ENCODE results near the gene TMEM62. TPM values are rescaled to one million over a fixed set of nuclear protein-coding genes. Genes with fewer than 3 reads are reported as not detected.
"Not testable (repeated sequence)": the region's sequence is repeated elsewhere in the genome, so short reads cannot be mapped to it uniquely, and the experiment has no call there.

Gene TMEM62
- total RNA-seq, 4 donors from 2014 or later = 43.3 to 87.5 (median 57.0) TPM

GRCh38 chr15:43193710-43194109, 60.3 kb downstream of the TMEM62 start:
- no peak for TF ChIP-seq POLR2A (IDR thresholded peaks at IDR 0.05)
- TF ChIP-seq CTCF (IDR thresholded peaks at IDR 0.05) = no peak
- DNase-seq = no peak
- Histone ChIP-seq H3K27me3 (no peaks in the 10 kb centered on the region), H3K27ac (no peak overlapping the region), H3K36me3 (peaks cover 0 to 86% (median 0%) of the 10 kb centered on the region in 3 donors), H3K9me3 (no peaks in the 10 kb centered on the region), H3K4me3 (no peak overlapping the region), H3K4me1 (no peaks in the 10 kb centered on the region)

GRCh38 chr15:43194795-43195194, 61.4 kb downstream of the TMEM62 start:
- Histone ChIP-seq H3K4me1 (no peaks in the 10 kb centered on the region), H3K9me3 (no peaks in the 10 kb centered on the region), H3K36me3 (peaks cover 0 to 77% (median 0%) of the 10 kb centered on the region in 3 donors), H3K4me3 (no peak overlapping the region), H3K27ac (no peak overlapping the region), H3K27me3 (no peaks in the 10 kb centered on the region)
- TF ChIP-seq CTCF (IDR thresholded peaks at IDR 0.05) = no peak
- TF ChIP-seq POLR2A (IDR thresholded peaks at IDR 0.05) = no peak
- DNase-seq = no peak

GRCh38 chr15:43196760-43197548, 63.6 kb downstream of the TMEM62 start:
- Histone ChIP-seq H3K4me3 (no peak overlapping the region), H3K4me1 (no peaks in the 10 kb centered on the region), H3K27ac (no peak overlapping the region), H3K27me3 (no peaks in the 10 kb centered on the region), H3K9me3 (no peaks in the 10 kb centered on the region), H3K36me3 (peaks cover 0 to 55% (median 0%) of the 10 kb centered on the region in 3 donors)
- TF ChIP-seq CTCF (IDR thresholded peaks at IDR 0.05) = no peak
- no peak for TF ChIP-seq POLR2A (IDR thresholded peaks at IDR 0.05)
- DNase-seq = no peak

- not testable (repeated sequence) for H3K9me3 ChIP-seq, DNase-seq, H3K27me3 ChIP-seq, H3K4me3 ChIP-seq, H3K27ac ChIP-seq, H3K4me1 ChIP-seq
- peaks cover 0 to 47% (median 0%) of the 10 kb centered on the region in 3 donors for H3K36me3 ChIP-seq
Observed at GRCh38 chr15:43197773-43198172, 64.4 kb downstream of the TMEM62 start.

GRCh38 chr15:43198556-43198955, 65.2 kb downstream of the TMEM62 start:
- not testable (repeated sequence) for DNase-seq, H3K27me3 ChIP-seq, H3K4me3 ChIP-seq, H3K4me1 ChIP-seq, H3K9me3 ChIP-seq, H3K27ac ChIP-seq
- H3K36me3 ChIP-seq = peaks cover 0 to 39% (median 0%) of the 10 kb centered on the region in 3 donors

- DNase-seq = no peak
- H3K36me3 ChIP-seq = peaks cover 0 to 37% (median 0%) of the 10 kb centered on the region in 3 donors
- no peak overlapping the region for H3K4me3 ChIP-seq
- H3K9me3 ChIP-seq = no peaks in the 10 kb centered on the region
- H3K4me1 ChIP-seq = no peaks in the 10 kb centered on the region
- H3K27ac ChIP-seq = no peak overlapping the region
- no peak for TF ChIP-seq POLR2A (IDR thresholded peaks at IDR 0.05)
- TF ChIP-seq CTCF (IDR thresholded peaks at IDR 0.05) = no peak
- H3K27me3 ChIP-seq = no peaks in the 10 kb centered on the region
Observed at GRCh38 chr15:43198992-43199391, 65.6 kb downstream of the TMEM62 start.
